ENCODE measurements around the gene ZNF254. TPM values are rescaled to one million over a fixed set of nuclear protein-coding genes. Genes with fewer than 3 reads are reported as not detected.

Gene ZNF254
- polyA plus RNA-seq, 1 donor from 2014 or later, result 49.1 TPM

GRCh38 chr19:24060687-24061356 lies 26.2 kb upstream of the ZNF254 start:
- TF ChIP-seq RAD21 (conservative IDR thresholded peaks at IDR 0.05) (no peak), REST (IDR thresholded peaks at IDR 0.05; ENCODE audit: borderline replicate concordance) (no peak), POLR2AphosphoS5 (IDR thresholded peaks at IDR 0.05) (no peak), CTCF (IDR thresholded peaks at IDR 0.05; ENCODE audit: poor library complexity, severe bottlenecking) (no peak), SMC3 (conservative IDR thresholded peaks at IDR 0.05; ENCODE audit: poor library complexity) (no peak)
- no peak overlapping the region for H3K27ac ChIP-seq (ENCODE audit: low read length)

DNA sequence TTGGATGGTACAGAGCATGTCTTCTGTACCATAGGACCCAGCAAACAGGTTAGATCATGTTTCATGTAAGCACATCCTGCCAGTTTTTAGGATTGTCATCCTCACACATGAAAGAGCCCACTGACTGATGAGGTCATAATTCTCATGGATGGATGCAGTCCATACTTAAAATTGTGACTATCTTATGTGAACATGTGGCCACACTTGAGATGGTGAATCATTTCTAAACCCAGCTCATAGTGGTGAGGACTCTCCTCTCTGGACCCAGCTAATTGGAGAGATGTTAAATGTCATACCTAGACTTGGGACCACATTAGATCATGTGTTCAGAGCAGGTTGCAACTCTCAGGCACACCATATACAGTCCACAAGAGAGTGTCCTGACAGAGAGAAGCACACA lies 24.8 kb upstream of the ZNF254 start:
- Histone ChIP-seq H3K9me2 (ENCODE audit: insufficient read depth, low read length) (no peaks in the 10 kb centered on the region), H3K36me3 (ENCODE audit: insufficient read depth, low read length) (no peaks in the 10 kb centered on the region), H3F3A (ENCODE audit: insufficient read depth, low read length, poor library complexity, severe bottlenecking) (no peaks in the 10 kb centered on the region), H4K20me1 (ENCODE audit: insufficient read depth) (no peaks in the 10 kb centered on the region), H3K9ac (ENCODE audit: low read length) (no peak overlapping the region), H3K27me3 (ENCODE audit: insufficient read depth, low read depth, low read length) (no peaks in the 10 kb centered on the region), H3K79me2 (replicated peaks; ENCODE audit: insufficient read depth, low read length) (no peaks in the 10 kb centered on the region), H3K4me3 (ENCODE audit: low read length) (no peak overlapping the region), H3K9me3 (ENCODE audit: low read length) (no peaks in the 10 kb centered on the region), H3K4me2 (ENCODE audit: low read length) (no peak overlapping the region), H3K27ac (ENCODE audit: low read length) (no peak overlapping the region), H2AFZ (ENCODE audit: low read depth, low read length) (no peak overlapping the region)
- TF ChIP-seq RAD21 (conservative IDR thresholded peaks at IDR 0.05) (no peak), CTCF (IDR thresholded peaks at IDR 0.05; ENCODE audit: poor library complexity, severe bottlenecking) (no peak), REST (IDR thresholded peaks at IDR 0.05; ENCODE audit: borderline replicate concordance) (no peak), EZH2 (IDR thresholded peaks at IDR 0.05; ENCODE audit: borderline replicate concordance, insufficient read depth, low read length, poor library complexity, severe bottlenecking) (no peak), POLR2AphosphoS5 (IDR thresholded peaks at IDR 0.05) (no peak), MXI1 (conservative IDR thresholded peaks at IDR 0.05; ENCODE audit: poor library complexity, severe bottlenecking) (no peak), EP300 (conservative IDR thresholded peaks at IDR 0.05; ENCODE audit: poor library complexity, severe bottlenecking) (no peak), SMC3 (conservative IDR thresholded peaks at IDR 0.05; ENCODE audit: poor library complexity) (no peak), TAF1 (IDR thresholded peaks at IDR 0.05; ENCODE audit: low read depth) (no peak)

More at GRCh38 chr19:24060687-24061356, 26.2 kb upstream of the ZNF254 start:
- Histone ChIP-seq H2AFZ (ENCODE audit: low read depth, low read length) (no peak overlapping the region), H3K27me3 (ENCODE audit: insufficient read depth, low read depth, low read length) (no peaks in the 10 kb centered on the region), H4K20me1 (ENCODE audit: insufficient read depth) (no peaks in the 10 kb centered on the region), H3K4me2 (ENCODE audit: low read length) (no peak overlapping the region), H3F3A (ENCODE audit: insufficient read depth, low read length, poor library complexity, severe bottlenecking) (no peaks in the 10 kb centered on the region), H3K4me3 (ENCODE audit: low read length) (no peak overlapping the region), H3K36me3 (ENCODE audit: insufficient read depth, low read length) (no peaks in the 10 kb centered on the region), H3K9ac (ENCODE audit: low read length) (no peak overlapping the region), H3K9me2 (ENCODE audit: insufficient read depth, low read length) (no peaks in the 10 kb centered on the region), H3K79me2 (replicated peaks; ENCODE audit: insufficient read depth, low read length) (no peaks in the 10 kb centered on the region), H3K9me3 (ENCODE audit: low read length) (no peaks in the 10 kb centered on the region)

All from neural cell (in vitro differentiated cells).